Measurements from ENCODE around the gene ARHGEF35.
"Not testable (repeated sequence)": the region's sequence is repeated elsewhere in the genome, so short reads cannot be mapped to it uniquely, and the experiment has no call there.

ARHGEF35 gene

GRCh38 chr7:144178380-144179164 is 17.1 kb downstream of the ARHGEF35 start:
- peak; percentile 30 for DNase-seq (ENCODE audit: low read depth, low spot score)

- no peak for DNase-seq (ENCODE audit: low read depth, low spot score)
Measured at GRCh38 chr7:144174613-144175012, 21.0 kb downstream of the ARHGEF35 start.

- DNase-seq (ENCODE audit: low read depth, low spot score), result not testable (repeated sequence)
Measured at GRCh38 chr7:144171594-144172350, 23.9 kb downstream of the ARHGEF35 start.

- DNase-seq (ENCODE audit: low read depth, low spot score), result no peak
Measured at GRCh38 chr7:144164784-144165183, 30.8 kb downstream of the ARHGEF35 start.

GRCh38 chr7:144158861-144159260 is 36.8 kb downstream of the ARHGEF35 start:
- no peak for DNase-seq (ENCODE audit: low read depth, low spot score)

- no peak for DNase-seq (ENCODE audit: low read depth, low spot score)
Measured at GRCh38 chr7:144148224-144148827, 47.3 kb downstream of the ARHGEF35 start.

GRCh38 chr7:144144426-144144825 is 51.2 kb downstream of the ARHGEF35 start:
- DNase-seq (ENCODE audit: low read depth, low spot score), result no peak

GRCh38 chr7:144142187-144142586 is 53.4 kb downstream of the ARHGEF35 start:
- DNase-seq (ENCODE audit: low read depth, low spot score), result no peak

GRCh38 chr7:144137501-144137900 is 58.1 kb downstream of the ARHGEF35 start:
- no peak for DNase-seq (ENCODE audit: low read depth, low spot score)

Data from astrocyte of the hippocampus (primary cell).